Endothelial cell of umbilical vein (primary cell): ENCODE results near the gene SH3TC2.

ENCODE experiments used
- CTCF ChIP-seq, 2 donors: IDR thresholded peaks; 1 replicate in 1 of 2; 2 replicates in 1 of 2; pipeline ENCODE4 v1.5.1; 2011; ENCODE audit warnings: low read length in 2 of 2, mild to moderate bottlenecking in 2 of 2, moderate library complexity in 2 of 2, control low read depth in 1 of 2, inconsistent platforms in 1 of 2, low read depth in 1 of 2; ENCODE audit not compliant: insufficient read depth in 1 of 2; ENCODE audit errors: extremely low read depth in 1 of 2
- POLR2A ChIP-seq: IDR thresholded peaks from 2 replicates; pipeline ENCODE4 v1.6.1; 2012; ENCODE audit warnings: low read depth, mild to moderate bottlenecking, control low read depth, low read length
- POLR2AphosphoS5 ChIP-seq: IDR thresholded peaks from 2 replicates; pipeline ENCODE4 v1.6.1; 2012; ENCODE audit warnings: low read depth, mild to moderate bottlenecking, control low read depth, low read length, moderate library complexity; ENCODE audit not compliant: insufficient read depth

GRCh38 chr5:149015126-149015525 lies 47.7 kb downstream of the SH3TC2 start:
- TF ChIP-seq CTCF (IDR thresholded peaks at IDR 0.05; ENCODE audit: extremely low read depth in 1 of 2, insufficient read depth in 1 of 2, low read depth in 1 of 2, low read length in 2 of 2) (no peak), POLR2A (no peak), POLR2AphosphoS5 (no peak)
